ENCODE measurements around the gene G2E3. TPM values are rescaled to one million over a fixed set of nuclear protein-coding genes. Genes with fewer than 3 reads are reported as not detected.

The G2E3 gene
- total and polyA plus RNA-seq, 2 donors from 2014 or later = 4.4 to 20.5 TPM

DNA sequence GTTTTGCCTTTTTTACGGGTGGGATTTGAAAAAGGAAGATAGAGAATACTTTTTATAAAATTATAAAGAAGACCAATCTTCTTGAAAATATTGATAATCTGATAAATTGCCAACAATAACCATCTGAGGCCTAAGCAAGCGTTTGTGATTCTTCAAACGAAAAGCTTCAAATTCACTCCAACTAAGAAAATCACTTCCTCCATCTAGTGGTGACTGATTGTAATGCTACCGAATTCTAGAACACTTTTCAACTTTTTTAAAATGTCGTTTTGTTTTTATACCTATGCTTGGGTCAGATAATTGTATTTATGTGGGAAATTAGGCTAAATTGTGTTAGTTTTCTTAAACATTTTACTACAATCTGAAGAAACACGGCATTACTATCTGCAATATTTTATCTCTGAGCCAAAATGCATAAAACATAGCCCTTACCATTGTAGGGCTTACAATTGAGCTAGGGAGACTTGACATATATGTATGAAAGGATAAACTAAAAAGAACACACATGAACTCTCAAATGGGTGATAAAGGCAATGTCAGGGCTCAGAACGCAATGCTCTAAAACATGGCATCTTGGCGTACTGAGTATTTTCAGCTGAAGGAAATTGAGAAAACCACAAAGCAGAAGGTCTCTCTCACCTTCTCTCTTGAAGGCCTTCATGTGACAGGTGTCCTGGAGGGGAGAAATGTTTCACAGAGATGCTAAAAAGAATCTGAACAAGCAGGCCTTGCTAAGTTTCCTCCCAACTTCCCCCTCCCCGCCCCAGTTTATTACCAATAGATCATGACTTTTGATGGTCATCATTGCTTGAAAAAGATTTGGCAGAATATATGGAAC, 36.8 kb upstream of the G2E3 start:
- intact Hi-C loops (cut with DNase I) = no loop called here
- DNase-seq (peak in 2 of 5 donors; percentile 38 to 54), FAIRE-seq (peak; percentile 92)
- H3K27ac ChIP-seq (ENCODE audit: low read depth in 2 of 2, low read length in 2 of 2) = no peak overlapping the region
- H3K27me3 ChIP-seq (ENCODE audit: control insufficient read depth, insufficient read depth, low read length) = no peaks in the 10 kb centered on the region
- no peaks in the 10 kb centered on the region for H3K36me3 ChIP-seq (ENCODE audit: control insufficient read depth in 2 of 3, insufficient read depth in 3 of 3, low read length in 3 of 3)
- H3K9ac ChIP-seq (ENCODE audit: low read length in 3 of 3) = no peak overlapping the region
- peak; percentile 53 for TF ChIP-seq CTCF (IDR thresholded peaks at IDR 0.05; ENCODE audit: borderline replicate concordance, extremely low read depth, insufficient read depth)
- no peaks in the 10 kb centered on the region for H3K4me1 ChIP-seq (ENCODE audit: control insufficient read depth in 2 of 3, insufficient read depth in 2 of 3, low read depth in 1 of 3, low read length in 3 of 3)
- no peak overlapping the region for H3K4me3 ChIP-seq (ENCODE audit: low read length in 3 of 3)
- H3K9me3 ChIP-seq (ENCODE audit: control insufficient read depth in 2 of 3, insufficient read depth in 1 of 3, low read length in 3 of 3) = no peaks in the 10 kb centered on the region

- Histone ChIP-seq H3K27me3 (ENCODE audit: control insufficient read depth, insufficient read depth, low read length) (no peaks in the 10 kb centered on the region), H3K4me3 (ENCODE audit: low read length in 3 of 3) (no peak overlapping the region), H3K27ac (ENCODE audit: low read depth in 2 of 2, low read length in 2 of 2) (no peak overlapping the region), H3K9me3 (ENCODE audit: control insufficient read depth in 2 of 3, insufficient read depth in 1 of 3, low read length in 3 of 3) (no peaks in the 10 kb centered on the region), H3K4me1 (ENCODE audit: control insufficient read depth in 2 of 3, insufficient read depth in 2 of 3, low read depth in 1 of 3, low read length in 3 of 3) (no peaks in the 10 kb centered on the region), H3K36me3 (ENCODE audit: control insufficient read depth in 2 of 3, insufficient read depth in 3 of 3, low read length in 3 of 3) (no peaks in the 10 kb centered on the region), H3K9ac (ENCODE audit: low read length in 3 of 3) (no peak overlapping the region)
- DNase-seq (no peak), FAIRE-seq (no peak)
- intact Hi-C loops (cut with DNase I) = no loop called here
- TF ChIP-seq CTCF (IDR thresholded peaks at IDR 0.05; ENCODE audit: borderline replicate concordance, extremely low read depth, insufficient read depth) = no peak
Observed at GRCh38 chr14:30525833-30526232, 33.1 kb upstream of the G2E3 start.

GRCh38 chr14:30527196-30527595, 31.8 kb upstream of the G2E3 start:
- intact Hi-C loops (cut with DNase I) = no loop called here
- Histone ChIP-seq H3K9me3 (ENCODE audit: control insufficient read depth in 2 of 3, insufficient read depth in 1 of 3, low read length in 3 of 3) (no peaks in the 10 kb centered on the region), H3K9ac (ENCODE audit: low read length in 3 of 3) (no peak overlapping the region), H3K36me3 (ENCODE audit: control insufficient read depth in 2 of 3, insufficient read depth in 3 of 3, low read length in 3 of 3) (no peaks in the 10 kb centered on the region), H3K4me3 (ENCODE audit: low read length in 3 of 3) (no peak overlapping the region), H3K4me1 (ENCODE audit: control insufficient read depth in 2 of 3, insufficient read depth in 2 of 3, low read depth in 1 of 3, low read length in 3 of 3) (no peaks in the 10 kb centered on the region), H3K27ac (ENCODE audit: low read depth in 2 of 2, low read length in 2 of 2) (no peak overlapping the region), H3K27me3 (ENCODE audit: control insufficient read depth, insufficient read depth, low read length) (no peaks in the 10 kb centered on the region)
- FAIRE-seq (no peak), DNase-seq (no peak)
- TF ChIP-seq CTCF (IDR thresholded peaks at IDR 0.05; ENCODE audit: borderline replicate concordance, extremely low read depth, insufficient read depth) = no peak
